NCI-H446 treated with DMSO at 0.1 percent for 48 hours (cell line): ENCODE data around the gene SNCAIP.

ENCODE experiments used
- DNase-seq: peaks from one replicate; lab custom pipeline; 2025; lab: John Stamatoyannopoulos, UW

Gene SNCAIP

GRCh38 chr5:122311961-122312590 is at the start of gene SNCAIP:
Gene SNCAIP (plus strand): TSS chr5:122312237. CDS start chr5:122391135, 78,898 bp downstream.
- DNase-seq: peak; percentile 8

GRCh38 chr5:122263352-122264030 is 48.5 kb upstream of the SNCAIP start:
- no peak for DNase-seq

- DNase-seq: no peak
Measured at GRCh38 chr5:122264610-122265009, 47.4 kb upstream of the SNCAIP start.

GRCh38 chr5:122267185-122267584 is 44.9 kb upstream of the SNCAIP start:
- no peak for DNase-seq

- DNase-seq: no peak
Measured at GRCh38 chr5:122273696-122274095, 38.3 kb upstream of the SNCAIP start.

- no peak for DNase-seq
Measured at GRCh38 chr5:122283592-122283991, 28.4 kb upstream of the SNCAIP start.

- DNase-seq: no peak
Measured at GRCh38 chr5:122286541-122286940, 25.5 kb upstream of the SNCAIP start.

GRCh38 chr5:122287101-122287500 is 24.9 kb upstream of the SNCAIP start:
- DNase-seq: no peak

- DNase-seq: peak; percentile 26
Measured at GRCh38 chr5:122291000-122291901, 20.8 kb upstream of the SNCAIP start.

GRCh38 chr5:122292332-122292731 is 19.7 kb upstream of the SNCAIP start:
- DNase-seq: no peak

- peak; percentile 60 for DNase-seq
Measured at GRCh38 chr5:122295138-122295537, 16.9 kb upstream of the SNCAIP start.

GRCh38 chr5:122296871-122297270 is 15.2 kb upstream of the SNCAIP start:
- DNase-seq: no peak

- DNase-seq: no peak
Measured at GRCh38 chr5:122297587-122298298, 14.3 kb upstream of the SNCAIP start.

- DNase-seq: peak; percentile 80
Measured at GRCh38 chr5:122300374-122300773, 11.7 kb upstream of the SNCAIP start.

GRCh38 chr5:122301016-122301415 is 11.0 kb upstream of the SNCAIP start:
- peak; percentile 89 for DNase-seq

- DNase-seq: peak; percentile 64
Measured at GRCh38 chr5:122304471-122305215, 7.4 kb upstream of the SNCAIP start.

GRCh38 chr5:122306461-122306860 is 5.6 kb upstream of the SNCAIP start:
- no peak for DNase-seq

GRCh38 chr5:122310889-122311288 is 1.1 kb upstream of the SNCAIP start:
- no peak for DNase-seq

- DNase-seq: peak; percentile 56
Measured at GRCh38 chr5:122311497-122311960, 508 bp upstream of the SNCAIP start.

- DNase-seq: no peak
Measured at GRCh38 chr5:122312591-122313406, 762 bp downstream of the SNCAIP start.
